D721Med (cell line): Measurements from ENCODE around the gene PLD3.
A peak's percentile ranks its signal among the peaks of the same experiment; 100 is the strongest.

ENCODE experiments used
- DNase-seq: peaks from one replicate; pipeline ENCODE4 v3.0.0; 2011; ENCODE audit warnings: low spot score; ENCODE audit not compliant: insufficient read length
- FAIRE-seq: peaks from 2 replicates; lab custom pipeline; 2011; peaks lifted over from hg19 to GRCh38; lab: Jason Lieb, UNC
- CTCF ChIP-seq: IDR thresholded peaks from 2 replicates; pipeline ENCODE4 v1.5.1; 2012; ENCODE audit warnings: mild to moderate bottlenecking, control low read depth; ENCODE audit not compliant: insufficient read depth; ENCODE audit errors: missing control alignments

Gene PLD3

DNA sequence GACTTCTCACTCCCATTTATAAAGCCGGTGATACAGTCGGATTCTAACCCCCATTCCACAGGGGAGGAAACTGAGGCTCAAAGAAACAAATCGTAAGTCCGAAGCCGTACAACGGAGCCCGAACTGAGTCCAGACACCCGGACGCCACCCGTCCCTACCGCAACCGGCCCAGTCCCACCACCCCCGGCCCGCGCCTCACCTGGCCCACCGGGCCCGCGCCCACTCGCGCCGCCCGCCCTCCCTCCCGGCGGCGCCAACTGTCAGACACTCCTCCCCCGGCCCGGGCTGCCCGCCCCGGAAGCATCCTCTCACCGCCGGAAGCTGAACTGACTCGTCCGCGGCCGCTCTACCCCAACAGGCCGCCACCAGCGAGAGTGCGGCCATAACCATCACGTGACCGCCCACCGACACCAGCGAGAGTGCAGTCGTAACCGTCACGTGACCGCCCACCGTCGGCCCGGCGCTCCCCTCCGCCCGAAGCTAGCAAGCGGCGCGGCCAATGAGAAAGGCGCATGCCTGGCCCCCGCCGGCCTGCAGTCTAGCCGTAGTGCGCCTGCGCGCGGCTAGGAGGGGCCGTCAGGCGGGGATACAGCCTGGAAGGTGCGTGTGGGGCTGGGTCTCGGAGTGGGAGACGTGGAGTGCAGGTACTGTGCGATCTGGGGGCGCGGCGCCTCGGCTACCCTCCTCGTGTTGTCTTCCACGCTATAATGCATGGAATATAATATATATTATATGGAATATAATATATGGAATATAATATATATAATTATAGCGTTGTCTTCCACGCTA, at the start of gene PLD3, which contains the start of gene C19orf47:
Gene PLD3, plus strand, starts transcription at position 571 of the 789 bp plus-strand sequence. CDS start 17,789 bp downstream, outside the sequence.
Gene C19orf47, minus strand, starts transcription at position 273 of the 789 bp plus-strand sequence. CDS start 6,540 bp downstream, outside the sequence.
- TF ChIP-seq CTCF, result no peak
- no peak for FAIRE-seq
- DNase-seq, result peak; percentile 99

GRCh38 chr19:40300668-40301067, 47.8 kb upstream of the PLD3 start:
- no peak for DNase-seq
- no peak for TF ChIP-seq CTCF
- FAIRE-seq, result no peak

GRCh38 chr19:40302224-40303011, 46.1 kb upstream of the PLD3 start:
- no peak for TF ChIP-seq CTCF
- DNase-seq (no peak), FAIRE-seq (no peak)

GRCh38 chr19:40303765-40304164, 44.7 kb upstream of the PLD3 start:
- FAIRE-seq, result no peak
- TF ChIP-seq CTCF, result no peak
- DNase-seq, result no peak

GRCh38 chr19:40304306-40304705, 44.2 kb upstream of the PLD3 start:
- FAIRE-seq, result no peak
- DNase-seq, result no peak
- no peak for TF ChIP-seq CTCF

DNA sequence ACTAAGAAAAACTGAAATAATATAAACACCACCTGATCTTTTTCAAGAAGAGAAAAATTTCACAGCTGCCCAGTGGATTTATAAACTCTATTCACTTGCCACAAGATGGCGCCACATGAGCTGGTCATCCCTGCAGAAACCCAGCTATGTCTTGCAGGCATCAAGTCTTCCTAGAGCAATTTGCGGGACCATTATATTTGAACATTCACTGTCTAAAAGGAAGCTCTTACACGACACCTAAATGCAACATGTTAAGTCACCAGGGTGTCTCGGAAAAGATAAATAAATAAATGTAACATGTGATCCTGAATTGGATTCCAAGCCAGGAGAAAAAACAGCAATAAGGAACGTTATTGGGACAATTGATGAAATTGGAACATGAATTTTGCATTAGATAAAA, 43.1 kb upstream of the PLD3 start:
- DNase-seq (peak; percentile 81), FAIRE-seq (no peak)
- TF ChIP-seq CTCF, result peak; percentile 77
